GM19468 (cell line): ENCODE measurements around the gene POLR2J2.
"Not testable (repeated sequence)": the region's sequence is repeated elsewhere in the genome, so short reads cannot be mapped to it uniquely, and the experiment has no call there.

Experiments
- ATAC-seq: cut with Tn5 transposase; IDR thresholded peaks from one replicate; pipeline ENCODE4 v1.9.1; 2021; ENCODE audit warnings: mild to moderate bottlenecking, moderate library complexity, moderate number of reproducible peaks; ENCODE audit not compliant: unreplicated experiment; ENCODE audit errors: extremely low read depth

The POLR2J2 gene

GRCh38 chr7:102673447-102674067 is 2.1 kb upstream of the POLR2J2 start:
- not testable (repeated sequence) for ATAC-seq

- peak; percentile 10 for ATAC-seq
Observed at GRCh38 chr7:102671956-102672307, 469 bp upstream of the POLR2J2 start.

GRCh38 chr7:102667523-102667922 is 3.9 kb downstream of the POLR2J2 start:
- ATAC-seq, result not testable (repeated sequence)

- not testable (repeated sequence) for ATAC-seq
Observed at GRCh38 chr7:102666850-102667249, 4.6 kb downstream of the POLR2J2 start.

GRCh38 chr7:102664765-102665164 is 6.7 kb downstream of the POLR2J2 start:
- not testable (repeated sequence) for ATAC-seq

- ATAC-seq, result not testable (repeated sequence)
Observed at GRCh38 chr7:102649924-102650323, 21.5 kb downstream of the POLR2J2 start, which contains the start of gene SPDYE2B. SPDYE2B (plus strand) TSS chr7:102650319; CDS start chr7:102652349, 2,030 bp downstream.

- not testable (repeated sequence) for ATAC-seq
Observed at GRCh38 chr7:102647813-102648212, 23.6 kb downstream of the POLR2J2 start.

GRCh38 chr7:102643404-102643803 is 28.1 kb downstream of the POLR2J2 start:
- ATAC-seq, result not testable (repeated sequence)

GRCh38 chr7:102642691-102643090 is 28.8 kb downstream of the POLR2J2 start, which contains the start of gene UPK3BL1:
UPK3BL1 (minus strand) TSS chr7:102642791; CDS start chr7:102642741, 50 bp downstream.
- ATAC-seq, result not testable (repeated sequence)

GRCh38 chr7:102638848-102639247 is 32.6 kb downstream of the POLR2J2 start:
- ATAC-seq, result not testable (repeated sequence)

- ATAC-seq, result not testable (repeated sequence)
Observed at GRCh38 chr7:102636956-102637355, 34.5 kb downstream of the POLR2J2 start.

GRCh38 chr7:102635354-102635753 is 36.1 kb downstream of the POLR2J2 start:
- not testable (repeated sequence) for ATAC-seq

GRCh38 chr7:102634299-102634698 is 37.2 kb downstream of the POLR2J2 start:
- not testable (repeated sequence) for ATAC-seq

GRCh38 chr7:102630622-102631021 is 40.8 kb downstream of the POLR2J2 start:
- ATAC-seq, result not testable (repeated sequence)

GRCh38 chr7:102627271-102627904 is 44.1 kb downstream of the POLR2J2 start:
- ATAC-seq, result not testable (repeated sequence)

- ATAC-seq, result not testable (repeated sequence)
Observed at GRCh38 chr7:102618122-102618521, 53.3 kb downstream of the POLR2J2 start.

- ATAC-seq, result peak; percentile 39
Observed at GRCh38 chr7:102616507-102617125, 54.8 kb downstream of the POLR2J2 start, which contains the start of gene RASA4. RASA4 (minus strand) TSS chr7:102616756; CDS start chr7:102616689, 67 bp downstream.
